Activated T-cell treated with anti-CD3 and anti-CD28 coated beads for 48 hours (primary cell): ENCODE measurements around the gene GABPB2.

Experiments
- DNase-seq: peaks from one replicate; pipeline ENCODE4 v3.0.0-alpha.2; 2020; ENCODE audit warnings: low read depth

Gene GABPB2

GRCh38 chr1:151133018-151133806, 62.7 kb downstream of the GABPB2 start:
- DNase-seq = no peak

- no peak for DNase-seq
Measured at GRCh38 chr1:151134396-151134795, 63.8 kb downstream of the GABPB2 start.

GRCh38 chr1:151134991-151135390, 64.4 kb downstream of the GABPB2 start:
- no peak for DNase-seq

GRCh38 chr1:151135433-151136385, 65.1 kb downstream of the GABPB2 start:
- no peak for DNase-seq

- no peak for DNase-seq
Measured at GRCh38 chr1:151137789-151138188, 67.2 kb downstream of the GABPB2 start.

- no peak for DNase-seq
Measured at GRCh38 chr1:151142411-151143056, 72.0 kb downstream of the GABPB2 start.

GRCh38 chr1:151143057-151143435, 72.5 kb downstream of the GABPB2 start:
- no peak for DNase-seq

- DNase-seq = no peak
Measured at GRCh38 chr1:151143986-151144385, 73.4 kb downstream of the GABPB2 start.

- DNase-seq = no peak
Measured at GRCh38 chr1:151144474-151145303, 74.1 kb downstream of the GABPB2 start.

GRCh38 chr1:151145304-151146071, 74.9 kb downstream of the GABPB2 start:
- no peak for DNase-seq

GRCh38 chr1:151146072-151146411, 75.5 kb downstream of the GABPB2 start:
- DNase-seq = no peak

- peak; percentile 87 for DNase-seq
Measured at GRCh38 chr1:151146412-151147131, 76.0 kb downstream of the GABPB2 start, which contains the start of gene SEMA6C. TSS of gene SEMA6C (minus strand) at chr1:151146631. CDS start at chr1:151142621, 4,010 bp downstream.

- DNase-seq = no peak
Measured at GRCh38 chr1:151147132-151147503, 76.6 kb downstream of the GABPB2 start.

- no peak for DNase-seq
Measured at GRCh38 chr1:151147665-151148064, 77.1 kb downstream of the GABPB2 start.

GRCh38 chr1:151156515-151156819, 85.9 kb downstream of the GABPB2 start, which contains the start of gene TNFAIP8L2:
TSS of gene TNFAIP8L2 (plus strand) at chr1:151156649. CDS start at chr1:151158698, 2,049 bp downstream.
- peak; percentile 72 for DNase-seq

- DNase-seq = peak; percentile 60
Measured at GRCh38 chr1:151157067-151157531, 86.5 kb downstream of the GABPB2 start.

- peak; percentile 59 for DNase-seq
Measured at GRCh38 chr1:151158326-151158725, 87.8 kb downstream of the GABPB2 start.

GRCh38 chr1:151158751-151159251, 88.2 kb downstream of the GABPB2 start:
- DNase-seq = no peak

GRCh38 chr1:151159373-151159772, 88.8 kb downstream of the GABPB2 start:
- DNase-seq = no peak

- DNase-seq = no peak
Measured at GRCh38 chr1:151164732-151165280, 94.2 kb downstream of the GABPB2 start.
